Suprapubic skin (tissue), 4 donors: ENCODE measurements around the gene TREM2. TPM values are rescaled to one million over a fixed set of nuclear protein-coding genes. Genes with fewer than 3 reads are reported as not detected.

Experiments
- DNase-seq, 2 donors: peaks; one replicate each; pipeline ENCODE4 v3.0.0-alpha.2; 2019; ENCODE audit warnings: low spot score in 2 of 2
- H3K27ac ChIP-seq: fragments of 200-600 bp; sonication (generic); one replicate; pipeline ENCODE4 v1.5.1; 2019
- H3K27me3 ChIP-seq: fragments of 200-600 bp; sonication (generic); one replicate; pipeline ENCODE4 v1.5.1; 2019
- H3K36me3 ChIP-seq: fragments of 200-600 bp; sonication (generic); one replicate; pipeline ENCODE4 v1.5.1; 2019
- H3K4me1 ChIP-seq: fragments of 200-600 bp; sonication (generic); one replicate; pipeline ENCODE4 v1.5.1; 2019
- H3K4me3 ChIP-seq: fragments of 200-600 bp; sonication (generic); one replicate; pipeline ENCODE4 v1.5.1; 2019; ENCODE audit warnings: mild to moderate bottlenecking
- H3K9me3 ChIP-seq: fragments of 200-600 bp; sonication (generic); one replicate; pipeline ENCODE4 v1.5.1; 2019
- EP300 ChIP-seq: sonication (generic); formaldehyde crosslinking; IDR thresholded peaks from one replicate; pipeline ENCODE4 v1.6.1; 2017; ENCODE audit warnings: antibody characterized with exemption
- POLR2A ChIP-seq, 2 donors: fragments of 450-650 bp; IDR thresholded peaks; one replicate each; pipeline ENCODE4 v1.6.1; 2017; ENCODE audit warnings: antibody characterized with exemption in 2 of 2, mild to moderate bottlenecking in 2 of 2, moderate library complexity in 2 of 2
- POLR2AphosphoS5 ChIP-seq, 3 donors: sonication (generic); formaldehyde crosslinking; IDR thresholded peaks; one replicate each; pipeline ENCODE4 v1.6.1; 2017; ENCODE audit warnings: antibody characterized with exemption in 3 of 3
- WGBS: methylation state at CpG from one replicate; pipeline ENCODE4 v1.1.5; 2018; 5-methylcytosine and 5-hydroxymethylcytosine counted together
- total RNA-seq, 4 donors: library from RNA; depleted of rRNA; stranded (reverse); fragments of >200 nt; gene quantifications; one replicate each; pipeline ENCODE4 v1.1.0, GENCODE V29; 2016
- TF ChIP-seq, protein P1 (sequence below), 2 donors: fragments of 200-600 bp in 1 of 2; fragments of 450-650 bp in 1 of 2; sonication (generic) in 1 of 2; IDR thresholded peaks; one replicate each; pipeline ENCODE4 v1.5.1; 2016 to 2019; ENCODE audit warnings: antibody characterized with exemption in 2 of 2, mild to moderate bottlenecking in 1 of 2, moderate library complexity in 1 of 2

Gene TREM2
- total RNA-seq, 4 donors from 2014 or later = 0.99 TPM; not detected in 3

DNA sequence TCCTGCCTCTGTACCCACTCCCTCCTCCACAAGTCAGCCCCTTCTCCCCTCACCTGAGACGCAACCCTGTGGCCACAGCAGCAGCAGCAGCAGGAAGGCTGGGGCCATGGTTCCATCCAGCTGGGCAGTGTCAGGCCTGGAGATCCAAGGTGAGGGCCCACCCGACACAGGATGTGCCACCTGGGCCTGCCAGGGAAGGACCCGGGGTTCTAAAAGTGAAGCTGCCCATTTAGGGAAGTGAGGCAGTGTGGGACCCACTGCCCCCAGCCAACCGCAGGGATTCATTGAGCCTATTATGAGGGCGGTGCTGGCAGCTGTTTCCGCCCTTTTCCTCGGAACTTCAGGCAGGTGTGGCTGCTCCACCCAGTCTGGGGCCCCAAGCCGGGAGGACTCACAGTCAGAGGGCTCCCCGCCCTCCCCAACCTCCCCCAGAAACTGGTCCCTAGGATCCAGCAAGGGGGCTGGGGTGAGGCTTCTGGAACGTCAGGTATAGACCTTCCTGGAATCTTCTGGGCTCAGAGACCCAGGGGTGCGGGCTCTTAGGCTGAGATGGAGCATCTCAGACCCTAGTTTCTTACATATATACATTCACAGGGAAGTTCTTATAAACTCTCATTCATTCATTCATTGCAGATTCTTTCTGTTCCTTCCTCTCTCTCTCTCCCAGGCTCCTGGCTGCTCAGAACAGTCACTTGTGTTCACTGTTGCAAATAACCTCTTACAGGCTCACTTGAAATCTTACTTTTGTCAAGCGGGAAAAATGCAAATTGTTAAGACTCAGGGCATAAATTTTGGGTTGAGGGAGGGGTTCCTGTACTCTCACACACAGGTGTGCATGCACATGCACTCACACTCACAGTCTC lies 38.2 kb upstream of the TREM2 start, which contains the start of gene TREML2:
Gene TREML2 (minus strand): TSS at position 249 of the 863 bp plus-strand sequence. CDS start 141 bp downstream, at position 108.
- Histone ChIP-seq H3K9me3 (no peaks in the 10 kb centered on the region), H3K27me3 (peaks cover 10% of the 10 kb centered on the region), H3K27ac (no peak within 1 kb of the TSS), H3K36me3 (no peaks in the 10 kb centered on the region), H3K4me3 (no peak within 1 kb of the TSS), H3K4me1 (peaks cover 4% of the 10 kb centered on the region)
- no peak for DNase-seq
- WGBS = 70% methylated on average over 11 of the region's 12 CpGs
- TF ChIP-seq POLR2AphosphoS5 (IDR thresholded peaks at IDR 0.05) (no peak), POLR2A (IDR thresholded peaks at IDR 0.05) (no peak)

DNA sequence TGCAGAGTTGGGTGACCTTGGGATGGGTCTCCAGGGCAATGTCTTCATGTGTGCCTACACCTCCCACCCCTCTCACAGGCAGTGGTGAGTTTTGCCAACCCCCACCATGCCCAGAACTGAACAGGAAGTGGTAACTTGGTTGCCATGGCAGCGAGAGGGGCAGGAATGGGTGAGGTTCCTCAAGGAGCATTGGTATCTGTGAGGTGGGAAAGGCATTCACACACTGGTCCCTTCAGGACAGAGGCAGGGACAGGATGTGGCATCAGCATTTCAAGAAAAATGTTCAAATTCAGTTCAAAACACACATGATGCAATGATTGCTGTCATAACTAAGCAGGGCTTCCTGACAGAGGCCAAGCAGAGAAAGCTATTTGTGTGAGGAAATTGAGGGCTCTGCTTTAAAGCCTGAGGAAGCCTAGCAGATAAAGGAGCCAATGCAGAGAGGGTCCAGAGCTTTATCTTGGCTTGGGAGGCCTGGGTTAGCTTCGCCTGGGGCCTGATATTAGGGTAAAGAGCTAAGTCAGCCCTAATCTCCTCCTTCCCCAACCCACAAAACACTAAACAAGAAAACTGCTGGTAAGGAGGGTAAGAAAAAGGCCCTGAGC lies 37.5 kb upstream of the TREM2 start:
- no peaks in the 10 kb centered on the region for H3K36me3 ChIP-seq
- WGBS = 72% methylated on average over 2 of the region's 2 CpGs
- no peak for DNase-seq
- peaks cover 4% of the 10 kb centered on the region for H3K4me1 ChIP-seq
- H3K4me3 ChIP-seq = no peak overlapping the region
- TF ChIP-seq POLR2A (IDR thresholded peaks at IDR 0.05) = no peak
- TF ChIP-seq, protein P1, sequence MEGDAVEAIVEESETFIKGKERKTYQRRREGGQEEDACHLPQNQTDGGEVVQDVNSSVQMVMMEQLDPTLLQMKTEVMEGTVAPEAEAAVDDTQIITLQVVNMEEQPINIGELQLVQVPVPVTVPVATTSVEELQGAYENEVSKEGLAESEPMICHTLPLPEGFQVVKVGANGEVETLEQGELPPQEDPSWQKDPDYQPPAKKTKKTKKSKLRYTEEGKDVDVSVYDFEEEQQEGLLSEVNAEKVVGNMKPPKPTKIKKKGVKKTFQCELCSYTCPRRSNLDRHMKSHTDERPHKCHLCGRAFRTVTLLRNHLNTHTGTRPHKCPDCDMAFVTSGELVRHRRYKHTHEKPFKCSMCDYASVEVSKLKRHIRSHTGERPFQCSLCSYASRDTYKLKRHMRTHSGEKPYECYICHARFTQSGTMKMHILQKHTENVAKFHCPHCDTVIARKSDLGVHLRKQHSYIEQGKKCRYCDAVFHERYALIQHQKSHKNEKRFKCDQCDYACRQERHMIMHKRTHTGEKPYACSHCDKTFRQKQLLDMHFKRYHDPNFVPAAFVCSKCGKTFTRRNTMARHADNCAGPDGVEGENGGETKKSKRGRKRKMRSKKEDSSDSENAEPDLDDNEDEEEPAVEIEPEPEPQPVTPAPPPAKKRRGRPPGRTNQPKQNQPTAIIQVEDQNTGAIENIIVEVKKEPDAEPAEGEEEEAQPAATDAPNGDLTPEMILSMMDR (IDR thresholded peaks at IDR 0.05) = no peak
- TF ChIP-seq EP300 = no peak
- TF ChIP-seq POLR2AphosphoS5 (IDR thresholded peaks at IDR 0.05) = no peak
- H3K9me3 ChIP-seq = no peaks in the 10 kb centered on the region
- H3K27me3 ChIP-seq = peaks cover 10% of the 10 kb centered on the region
- no peak overlapping the region for H3K27ac ChIP-seq

DNA sequence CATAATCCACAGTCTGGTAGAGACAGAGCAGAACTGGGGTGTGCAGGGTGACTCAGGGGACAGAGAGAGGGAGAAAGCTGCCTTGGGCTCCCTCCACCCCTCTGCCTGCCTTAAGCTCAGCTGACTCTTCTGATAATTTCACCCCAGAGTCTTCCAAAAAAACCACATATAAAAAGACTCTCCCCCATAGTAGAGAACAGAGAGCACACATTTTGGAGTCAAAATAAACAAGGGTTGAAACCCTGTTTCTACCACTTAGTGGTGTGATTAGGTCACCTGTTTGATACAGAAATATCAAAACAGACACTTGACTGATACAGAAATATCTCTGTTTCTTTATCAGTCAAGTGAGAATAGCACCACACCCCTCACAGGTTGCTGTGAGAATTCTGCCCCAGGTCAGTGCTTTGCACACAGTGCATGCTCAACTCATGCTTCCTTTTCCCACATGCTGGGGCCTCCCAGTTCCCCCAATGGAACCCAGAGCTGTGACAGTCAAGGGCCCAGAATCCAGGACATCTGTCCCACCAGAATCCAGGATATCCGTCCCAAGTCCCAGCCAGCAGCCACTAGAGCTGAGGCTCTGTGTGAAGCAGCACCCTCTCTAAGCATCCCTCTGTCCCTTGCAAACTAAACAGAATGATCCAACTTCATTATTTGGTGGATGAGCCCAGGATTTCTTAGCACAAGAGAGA lies 36.8 kb upstream of the TREM2 start:
- H3K4me3 ChIP-seq = no peak overlapping the region
- peaks cover 10% of the 10 kb centered on the region for H3K27me3 ChIP-seq
- no peak for TF ChIP-seq EP300
- TF ChIP-seq, protein P1 (IDR thresholded peaks at IDR 0.05) = no peak
- TF ChIP-seq POLR2A (IDR thresholded peaks at IDR 0.05) = no peak
- TF ChIP-seq POLR2AphosphoS5 (IDR thresholded peaks at IDR 0.05) = no peak
- H3K4me1 ChIP-seq = peaks cover 4% of the 10 kb centered on the region
- H3K9me3 ChIP-seq = no peaks in the 10 kb centered on the region
- DNase-seq = no peak
- no peaks in the 10 kb centered on the region for H3K36me3 ChIP-seq
- H3K27ac ChIP-seq = no peak overlapping the region
- WGBS = 67% methylated on average over 1 of the region's 1 CpG

DNA sequence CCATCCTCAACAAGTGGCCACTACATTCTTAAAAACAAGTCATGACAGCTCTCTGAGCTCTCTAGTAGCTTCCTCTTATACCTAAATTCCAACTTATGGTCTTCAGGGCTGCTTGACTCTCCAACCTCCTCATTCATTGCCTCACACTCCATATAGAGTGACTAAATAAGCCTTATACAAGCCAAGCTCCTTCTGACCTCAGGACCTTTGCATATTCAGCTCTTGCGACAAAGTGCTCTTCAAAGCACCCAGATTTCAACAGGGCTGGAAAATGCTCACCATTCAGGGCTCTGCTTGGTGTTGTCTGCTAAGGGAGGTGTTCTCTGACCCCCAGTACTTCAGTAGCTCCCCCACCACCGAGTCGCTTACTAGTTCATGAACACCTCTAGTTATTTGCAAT lies 34.3 kb upstream of the TREM2 start:
- Histone ChIP-seq H3K4me1 (peaks cover 4% of the 10 kb centered on the region), H3K27me3 (peaks cover 28% of the 10 kb centered on the region), H3K9me3 (no peaks in the 10 kb centered on the region), H3K36me3 (no peaks in the 10 kb centered on the region), H3K4me3 (no peak overlapping the region), H3K27ac (no peak overlapping the region)
- WGBS = 96% methylated on average over 3 of the region's 3 CpGs
- TF ChIP-seq POLR2A (IDR thresholded peaks at IDR 0.05) (no peak), POLR2AphosphoS5 (IDR thresholded peaks at IDR 0.05) (no peak), EP300 (no peak)
- TF ChIP-seq, protein P1 (IDR thresholded peaks at IDR 0.05) = no peak
- DNase-seq = no peak

DNA sequence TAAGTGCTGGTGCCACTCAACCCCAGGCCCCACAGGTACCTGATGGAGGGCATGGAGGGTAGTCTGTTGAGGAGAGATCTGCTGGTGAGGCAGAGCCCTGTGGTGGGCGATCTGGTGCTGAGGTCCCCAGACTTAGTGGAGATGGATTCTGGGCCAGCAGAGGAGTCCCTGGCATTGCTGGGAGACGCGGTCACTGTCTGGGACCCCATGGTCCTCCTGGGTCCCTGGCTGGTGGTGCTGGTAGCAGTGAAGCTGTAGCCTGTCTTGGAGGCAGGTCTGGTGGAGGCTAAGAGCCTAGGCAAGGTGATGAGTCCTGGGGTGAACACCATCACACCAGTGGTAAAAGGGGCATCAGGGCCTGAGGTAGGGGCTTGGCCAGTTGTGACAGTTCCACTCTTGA lies 31.5 kb upstream of the TREM2 start:
- no peak for DNase-seq
- TF ChIP-seq POLR2AphosphoS5 (IDR thresholded peaks at IDR 0.05) (no peak), EP300 (no peak), POLR2A (IDR thresholded peaks at IDR 0.05) (no peak)
- TF ChIP-seq, protein P1 (IDR thresholded peaks at IDR 0.05) = no peak
- no peaks in the 10 kb centered on the region for H3K36me3 ChIP-seq
- no peak overlapping the region for H3K27ac ChIP-seq
- peaks cover 42% of the 10 kb centered on the region for H3K27me3 ChIP-seq
- no peaks in the 10 kb centered on the region for H3K4me1 ChIP-seq
- WGBS = 100% methylated on average over 1 of the region's 3 CpGs
- H3K9me3 ChIP-seq = no peaks in the 10 kb centered on the region
- no peak overlapping the region for H3K4me3 ChIP-seq
